Erythroblast (primary cell): ENCODE data around the gene UQCRH.
"Not testable (repeated sequence)": the region's sequence is repeated elsewhere in the genome, so short reads cannot be mapped to it uniquely, and the experiment has no call there.

Source experiments
- DNase-seq, 2 experiments: peaks; one replicate each; lab custom pipeline; 2025; lab: John Stamatoyannopoulos, UW
- GATA1 ChIP-seq: IDR thresholded peaks from 2 replicates; pipeline ENCODE4 v1.6.1; 2011; ENCODE audit warnings: low read depth, mild to moderate bottlenecking, control low read depth, low read length, moderate library complexity
- POLR2A ChIP-seq: IDR thresholded peaks from 2 replicates; pipeline ENCODE4 v1.6.1; 2011; ENCODE audit warnings: mild to moderate bottlenecking, low read length

Gene UQCRH

GRCh38 chr1:46363121-46363520 lies 59.6 kb downstream of the UQCRH start:
- TF ChIP-seq POLR2A (no peak), GATA1 (no peak)
- DNase-seq: no peak

- no peak for TF ChIP-seq GATA1
- no peak for TF ChIP-seq POLR2A
- DNase-seq: no peak
These were observed 61.1 kb downstream of the UQCRH start for GRCh38 chr1:46364612-46365011.

GRCh38 chr1:46365796-46366195 lies 62.3 kb downstream of the UQCRH start:
- DNase-seq: not testable (repeated sequence)
